ENCODE data around the gene PLPP1.
A peak's percentile ranks its signal among the peaks of the same experiment; 100 is the strongest.

PLPP1 gene

DNA sequence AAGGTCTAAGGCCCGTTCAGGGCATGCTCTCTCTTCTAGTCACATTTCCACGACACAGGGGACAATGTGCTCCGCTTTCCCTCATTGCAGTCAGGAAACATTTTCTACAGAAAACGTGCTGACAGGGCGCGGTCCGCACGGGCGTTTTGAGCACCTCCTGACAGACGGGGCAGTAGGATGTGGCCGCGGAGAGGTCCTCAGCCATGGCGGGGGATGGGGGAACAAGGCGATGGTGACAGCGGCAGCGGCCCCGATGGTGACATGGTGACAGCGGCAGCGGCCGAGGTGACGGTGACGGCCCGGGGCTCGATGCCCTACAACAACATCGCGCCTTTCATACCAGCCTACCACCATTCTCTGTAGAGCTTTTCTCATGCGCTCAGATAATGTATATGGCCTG, 4.1 kb downstream of the PLPP1 start:
- Histone ChIP-seq H3K9me2 (replicated peaks; ENCODE audit: control insufficient read depth, low read length) (no peaks in the 10 kb centered on the region), H3K79me2 (ENCODE audit: control insufficient read depth, low read length) (peaks cover 16% of the 10 kb centered on the region), H3K4me3 (ENCODE audit: low read length) (peak overlapping the region; percentile 49), H3K27ac (ENCODE audit: low read depth, low read length) (no peak overlapping the region), H3K27me3 (ENCODE audit: control insufficient read depth, low read length) (0 out of 2 replicates have a peak, but pooled peaks cover 3% of the 10 kb centered on the region), H3F3A (ENCODE audit: control insufficient read depth, insufficient read depth) (no peaks in the 10 kb centered on the region; the same call in none of the 2 replicates), H3K36me3 (ENCODE audit: control insufficient read depth, low read length) (no peaks in the 10 kb centered on the region), H3K9me3 (ENCODE audit: control insufficient read depth, insufficient read depth, low read length) (no peaks in the 10 kb centered on the region), H4K20me1 (ENCODE audit: control insufficient read depth, insufficient read depth, low read depth, low read length) (peaks cover 5% of the 10 kb centered on the region; the same call in 1 of the 2 replicates), H3K4me1 (ENCODE audit: control insufficient read depth, low read length) (peaks cover 23% of the 10 kb centered on the region), H3K4me2 (ENCODE audit: low read length) (peak overlapping the region; percentile 54)
- no peak for TF ChIP-seq EZH2phosphoT487 (IDR thresholded peaks at IDR 0.05; ENCODE audit: borderline replicate concordance, low read length)
- TF ChIP-seq, protein P1, sequence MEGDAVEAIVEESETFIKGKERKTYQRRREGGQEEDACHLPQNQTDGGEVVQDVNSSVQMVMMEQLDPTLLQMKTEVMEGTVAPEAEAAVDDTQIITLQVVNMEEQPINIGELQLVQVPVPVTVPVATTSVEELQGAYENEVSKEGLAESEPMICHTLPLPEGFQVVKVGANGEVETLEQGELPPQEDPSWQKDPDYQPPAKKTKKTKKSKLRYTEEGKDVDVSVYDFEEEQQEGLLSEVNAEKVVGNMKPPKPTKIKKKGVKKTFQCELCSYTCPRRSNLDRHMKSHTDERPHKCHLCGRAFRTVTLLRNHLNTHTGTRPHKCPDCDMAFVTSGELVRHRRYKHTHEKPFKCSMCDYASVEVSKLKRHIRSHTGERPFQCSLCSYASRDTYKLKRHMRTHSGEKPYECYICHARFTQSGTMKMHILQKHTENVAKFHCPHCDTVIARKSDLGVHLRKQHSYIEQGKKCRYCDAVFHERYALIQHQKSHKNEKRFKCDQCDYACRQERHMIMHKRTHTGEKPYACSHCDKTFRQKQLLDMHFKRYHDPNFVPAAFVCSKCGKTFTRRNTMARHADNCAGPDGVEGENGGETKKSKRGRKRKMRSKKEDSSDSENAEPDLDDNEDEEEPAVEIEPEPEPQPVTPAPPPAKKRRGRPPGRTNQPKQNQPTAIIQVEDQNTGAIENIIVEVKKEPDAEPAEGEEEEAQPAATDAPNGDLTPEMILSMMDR (IDR thresholded peaks at IDR 0.05; ENCODE audit: low read depth, low read length, poor library complexity, severe bottlenecking) = no peak

DNA sequence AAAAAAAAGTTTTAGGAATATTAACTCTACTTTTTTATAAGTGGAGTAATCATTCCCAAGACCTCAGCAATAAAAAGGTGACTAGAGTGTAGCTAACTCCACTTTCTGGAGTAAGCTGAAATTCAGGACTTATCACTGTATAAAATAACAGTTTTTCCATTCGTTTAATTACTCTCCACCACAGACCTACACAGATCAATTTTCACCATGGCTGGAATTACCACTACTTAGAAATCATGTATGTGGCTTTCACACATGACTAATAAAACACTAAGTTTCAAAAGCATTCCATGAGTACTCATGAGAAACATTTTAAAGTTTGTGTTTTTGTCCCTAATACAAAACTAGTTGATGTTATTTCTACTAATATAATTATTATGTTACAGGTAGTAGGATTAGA, 9.9 kb downstream of the PLPP1 start:
- Histone ChIP-seq H3K4me2 (ENCODE audit: low read length) (no peak overlapping the region), H3K36me3 (ENCODE audit: control insufficient read depth, low read length) (no peaks in the 10 kb centered on the region), H3K4me3 (ENCODE audit: low read length) (no peak overlapping the region), H3K79me2 (ENCODE audit: control insufficient read depth, low read length) (no peaks in the 10 kb centered on the region), H3K27me3 (ENCODE audit: control insufficient read depth, low read length) (no peaks in the 10 kb centered on the region), H4K20me1 (ENCODE audit: control insufficient read depth, insufficient read depth, low read depth, low read length) (no peaks in the 10 kb centered on the region), H3F3A (ENCODE audit: control insufficient read depth, insufficient read depth) (no peaks in the 10 kb centered on the region), H3K9me2 (replicated peaks; ENCODE audit: control insufficient read depth, low read length) (no peaks in the 10 kb centered on the region), H3K9me3 (ENCODE audit: control insufficient read depth, insufficient read depth, low read length) (no peaks in the 10 kb centered on the region), H3K4me1 (ENCODE audit: control insufficient read depth, low read length) (no peaks in the 10 kb centered on the region), H3K27ac (ENCODE audit: low read depth, low read length) (no peak overlapping the region)
- no peak for TF ChIP-seq EZH2phosphoT487 (IDR thresholded peaks at IDR 0.05; ENCODE audit: borderline replicate concordance, low read length)
- TF ChIP-seq, protein P1 (IDR thresholded peaks at IDR 0.05; ENCODE audit: low read depth, low read length, poor library complexity, severe bottlenecking) = no peak

DNA sequence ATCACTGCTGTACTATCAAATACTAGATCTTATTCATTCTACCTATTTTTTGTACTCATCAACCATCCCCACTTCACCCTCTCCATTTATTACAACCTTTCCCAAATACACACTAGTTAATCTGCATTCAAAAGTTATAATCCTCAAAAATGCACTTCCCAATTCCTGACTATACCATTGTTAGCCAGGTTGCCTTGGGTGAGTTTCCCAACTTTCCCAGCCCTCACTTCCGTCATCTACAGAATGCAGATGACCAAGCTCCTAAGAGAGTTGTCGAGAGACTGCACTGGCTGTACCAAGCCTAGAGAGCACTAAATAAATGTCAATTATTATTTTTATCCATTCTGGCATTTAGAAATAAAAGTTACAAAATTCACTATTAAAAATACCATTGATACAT, 11.5 kb downstream of the PLPP1 start:
- Histone ChIP-seq H3F3A (ENCODE audit: control insufficient read depth, insufficient read depth) (no peaks in the 10 kb centered on the region), H3K27ac (ENCODE audit: low read depth, low read length) (no peak overlapping the region), H3K4me1 (ENCODE audit: control insufficient read depth, low read length) (no peaks in the 10 kb centered on the region), H3K9me2 (replicated peaks; ENCODE audit: control insufficient read depth, low read length) (no peaks in the 10 kb centered on the region), H3K79me2 (ENCODE audit: control insufficient read depth, low read length) (no peaks in the 10 kb centered on the region), H4K20me1 (ENCODE audit: control insufficient read depth, insufficient read depth, low read depth, low read length) (no peaks in the 10 kb centered on the region), H3K4me2 (ENCODE audit: low read length) (no peak overlapping the region), H3K36me3 (ENCODE audit: control insufficient read depth, low read length) (no peaks in the 10 kb centered on the region), H3K9me3 (ENCODE audit: control insufficient read depth, insufficient read depth, low read length) (no peaks in the 10 kb centered on the region), H3K4me3 (ENCODE audit: low read length) (no peak overlapping the region), H3K27me3 (ENCODE audit: control insufficient read depth, low read length) (no peaks in the 10 kb centered on the region)
- TF ChIP-seq, protein P1 (IDR thresholded peaks at IDR 0.05; ENCODE audit: low read depth, low read length, poor library complexity, severe bottlenecking) = no peak
- TF ChIP-seq EZH2phosphoT487 (IDR thresholded peaks at IDR 0.05; ENCODE audit: borderline replicate concordance, low read length) = no peak
